Measurements from ENCODE around the gene BICDL2. TPM values are rescaled to one million over a fixed set of nuclear protein-coding genes. Genes with fewer than 3 reads are reported as not detected.
A peak's percentile ranks its signal among the peaks of the same experiment; 100 is the strongest.
"Not testable (repeated sequence)": the region's sequence is repeated elsewhere in the genome, so short reads cannot be mapped to it uniquely, and the experiment has no call there.

Gene BICDL2, protein sequence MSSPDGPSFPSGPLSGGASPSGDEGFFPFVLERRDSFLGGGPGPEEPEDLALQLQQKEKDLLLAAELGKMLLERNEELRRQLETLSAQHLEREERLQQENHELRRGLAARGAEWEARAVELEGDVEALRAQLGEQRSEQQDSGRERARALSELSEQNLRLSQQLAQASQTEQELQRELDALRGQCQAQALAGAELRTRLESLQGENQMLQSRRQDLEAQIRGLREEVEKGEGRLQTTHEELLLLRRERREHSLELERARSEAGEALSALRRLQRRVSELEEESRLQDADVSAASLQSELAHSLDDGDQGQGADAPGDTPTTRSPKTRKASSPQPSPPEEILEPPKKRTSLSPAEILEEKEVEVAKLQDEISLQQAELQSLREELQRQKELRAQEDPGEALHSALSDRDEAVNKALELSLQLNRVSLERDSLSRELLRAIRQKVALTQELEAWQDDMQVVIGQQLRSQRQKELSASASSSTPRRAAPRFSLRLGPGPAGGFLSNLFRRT
- 2.2 TPM for total RNA-seq (ENCODE audit: insufficient read depth, low replicate concordance)

DNA sequence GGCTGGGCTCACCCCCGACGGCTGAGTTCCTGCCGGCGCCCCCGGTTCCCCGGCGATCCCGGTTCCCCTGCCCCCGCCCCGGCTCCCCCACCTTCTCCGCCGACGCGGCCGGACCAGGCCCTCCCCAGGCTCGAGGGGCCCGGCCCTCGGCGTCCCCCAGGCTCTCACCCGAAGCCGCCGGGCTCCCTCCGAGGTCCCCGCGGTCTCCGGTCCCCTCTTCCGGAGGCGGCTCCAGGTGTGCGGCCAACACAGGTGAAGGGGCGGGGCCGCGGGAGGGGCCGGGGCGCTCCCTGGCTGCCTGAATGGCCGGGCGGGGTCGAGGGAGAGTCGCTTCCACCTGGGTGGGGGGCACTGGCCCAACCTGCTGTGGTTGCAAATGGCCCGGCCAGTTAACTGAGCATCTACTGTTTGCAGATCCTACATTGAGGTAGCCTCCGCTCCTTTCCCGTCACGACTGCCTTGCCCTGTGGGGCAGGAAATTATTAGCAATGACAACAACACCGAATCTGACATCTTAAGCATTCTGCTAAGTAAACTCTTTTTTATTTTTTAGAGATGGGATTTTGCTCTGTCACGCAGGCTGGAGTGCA, at the start of gene BICDL2:
TSS of gene BICDL2 (minus strand) at position 219 of the 590 bp plus-strand sequence. CDS start 1,448 bp downstream, outside the sequence.
- DNase-seq (ENCODE audit: low spot score): no peak

DNA sequence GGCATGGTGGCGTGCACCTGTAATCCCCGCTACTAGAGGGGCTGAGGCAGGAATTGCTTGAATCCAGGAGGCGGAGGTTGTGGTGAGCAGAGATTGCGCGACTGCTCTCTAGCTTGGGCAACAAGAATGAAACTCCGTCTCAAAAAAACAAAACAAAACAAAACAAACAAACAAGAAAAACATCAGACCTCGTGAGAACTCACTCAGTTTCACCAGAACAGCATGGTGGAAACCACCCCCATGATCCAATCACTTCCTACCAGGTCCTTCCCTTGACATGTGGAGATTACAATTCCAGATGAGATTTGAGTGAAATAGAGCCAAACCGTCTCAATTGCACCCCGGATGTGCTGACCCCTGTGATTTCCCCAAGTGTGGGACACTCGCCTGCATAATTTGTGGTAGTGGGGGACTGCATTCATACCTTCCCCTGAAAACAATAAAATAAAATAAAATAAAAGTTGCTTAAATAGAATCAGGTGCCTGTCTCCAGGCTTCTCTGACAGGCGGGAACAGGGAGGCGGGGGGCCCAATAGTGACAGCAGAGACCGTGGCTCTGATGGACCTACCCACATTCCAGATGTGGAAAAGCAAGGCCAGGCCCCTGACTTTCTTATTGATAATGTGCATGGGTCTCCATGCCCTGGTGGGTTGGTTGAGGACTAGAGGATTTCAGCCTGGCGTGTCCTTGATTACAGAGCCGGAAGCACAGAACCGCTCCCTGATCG, 49.3 kb upstream of the BICDL2 start:
- no peak for DNase-seq (ENCODE audit: low spot score)

DNA sequence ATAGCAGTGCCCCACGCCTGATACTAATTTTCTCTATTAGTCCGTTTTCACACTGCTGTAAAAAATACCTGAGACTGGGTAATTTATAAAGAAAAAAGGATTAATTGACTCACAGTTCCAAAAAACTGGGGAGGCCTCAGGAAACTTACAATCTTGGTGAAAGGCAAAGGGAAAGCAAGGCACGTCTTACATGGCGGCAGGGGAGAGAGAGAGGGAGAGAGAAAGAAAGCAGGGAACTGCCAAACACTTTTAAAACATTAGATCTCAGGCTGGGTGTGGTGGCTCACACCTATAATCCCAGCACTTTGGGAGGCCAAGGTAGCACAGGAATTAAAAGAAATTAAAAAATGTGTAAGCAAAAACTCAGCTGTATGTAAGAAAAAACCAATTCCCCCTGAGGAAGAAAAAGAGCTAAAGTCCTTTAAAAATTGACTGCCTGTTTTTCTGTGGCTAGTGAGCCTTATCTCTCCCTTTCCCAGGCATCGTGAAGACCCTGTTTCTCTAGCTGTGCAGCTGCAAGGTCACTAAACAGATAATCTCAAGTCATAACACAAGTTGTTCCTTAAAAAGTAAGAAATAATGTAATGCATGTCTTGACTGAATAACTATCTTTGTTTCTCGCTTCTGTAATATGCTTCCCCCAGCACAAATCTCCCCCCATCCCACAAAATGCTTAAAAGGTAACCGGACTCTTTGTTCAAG, 48.4 kb upstream of the BICDL2 start:
- DNase-seq (ENCODE audit: low spot score): no peak

DNA sequence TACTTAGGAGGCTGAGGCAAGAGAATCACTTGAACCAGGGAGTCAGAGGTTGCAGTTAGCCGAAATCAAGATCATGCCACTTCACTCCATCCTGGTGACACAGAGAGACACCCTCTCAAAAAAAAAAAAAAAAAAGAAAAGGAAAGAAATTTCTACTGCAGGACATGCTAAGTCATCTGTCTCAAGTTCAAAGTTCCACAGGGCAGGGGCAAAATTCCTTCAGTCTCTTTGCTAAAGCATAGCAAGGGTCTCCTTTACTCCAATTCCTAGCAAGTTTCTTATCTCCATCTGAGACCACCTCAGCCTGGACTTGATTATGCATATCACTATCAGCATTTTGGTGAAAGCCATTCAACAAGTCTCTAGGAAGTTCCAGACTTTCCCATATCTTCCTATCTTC, 47.7 kb upstream of the BICDL2 start:
- no peak for DNase-seq (ENCODE audit: low spot score)

DNA sequence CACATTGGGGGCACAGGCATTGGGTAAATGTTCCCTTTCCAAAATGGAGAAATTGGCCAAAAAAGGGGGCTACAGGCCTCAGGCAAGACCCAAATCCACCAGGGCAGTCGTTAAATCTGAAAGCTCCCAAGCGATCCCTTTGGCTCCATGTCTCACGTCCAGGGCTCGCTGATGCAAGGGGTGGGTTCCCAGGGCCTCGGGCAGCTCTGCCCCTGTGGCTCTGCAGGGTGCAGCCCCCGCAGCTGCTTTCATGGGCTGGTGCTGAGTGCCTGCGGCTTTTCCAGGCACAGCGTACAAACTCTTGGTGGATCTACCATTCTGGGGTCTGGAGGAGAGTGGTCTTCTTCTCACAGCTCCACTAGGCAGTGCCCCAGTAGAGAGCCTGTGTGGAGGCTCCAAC, 46.7 kb upstream of the BICDL2 start:
- not testable (repeated sequence) for DNase-seq (ENCODE audit: low spot score)

DNA sequence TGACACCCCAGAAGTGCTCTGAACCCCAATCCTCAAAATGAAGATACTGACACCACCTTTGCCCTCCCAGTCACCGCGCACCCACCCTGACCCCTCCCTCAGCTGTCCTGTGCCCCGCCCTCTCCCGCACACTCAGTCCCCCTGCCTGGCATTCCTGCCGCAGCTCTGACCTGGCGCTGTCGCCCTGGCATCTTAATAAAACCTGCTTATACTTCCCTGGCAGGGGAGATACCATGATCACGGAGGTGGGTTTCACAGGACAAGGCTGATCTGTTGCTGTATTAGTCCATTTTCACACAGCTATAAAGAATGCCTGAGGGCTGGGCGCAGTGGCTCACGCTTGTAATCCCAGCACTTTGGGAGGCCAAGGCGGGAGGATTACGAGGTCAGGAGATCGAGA, 45.2 kb upstream of the BICDL2 start:
- DNase-seq (ENCODE audit: low spot score): not testable (repeated sequence)

DNA sequence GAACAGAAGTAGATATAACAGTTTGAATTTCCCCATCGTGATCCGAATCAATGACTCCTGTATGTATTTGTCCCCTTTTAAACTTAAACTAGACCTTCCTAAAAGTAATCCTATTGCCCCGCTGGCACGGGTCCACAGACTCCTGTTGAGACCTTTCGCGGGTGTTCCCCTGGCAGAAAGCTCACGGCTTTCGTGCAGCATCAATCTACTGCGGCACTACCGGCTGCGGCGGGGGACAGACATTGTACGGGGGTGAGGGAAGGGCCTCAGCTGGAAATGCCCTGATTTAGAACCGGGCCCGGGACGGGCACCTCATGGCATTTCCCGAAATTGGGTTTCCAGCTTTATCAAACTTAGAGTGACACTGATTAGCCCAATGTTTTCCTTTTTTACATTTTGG, 43.3 kb upstream of the BICDL2 start:
- DNase-seq (ENCODE audit: low spot score): no peak

DNA sequence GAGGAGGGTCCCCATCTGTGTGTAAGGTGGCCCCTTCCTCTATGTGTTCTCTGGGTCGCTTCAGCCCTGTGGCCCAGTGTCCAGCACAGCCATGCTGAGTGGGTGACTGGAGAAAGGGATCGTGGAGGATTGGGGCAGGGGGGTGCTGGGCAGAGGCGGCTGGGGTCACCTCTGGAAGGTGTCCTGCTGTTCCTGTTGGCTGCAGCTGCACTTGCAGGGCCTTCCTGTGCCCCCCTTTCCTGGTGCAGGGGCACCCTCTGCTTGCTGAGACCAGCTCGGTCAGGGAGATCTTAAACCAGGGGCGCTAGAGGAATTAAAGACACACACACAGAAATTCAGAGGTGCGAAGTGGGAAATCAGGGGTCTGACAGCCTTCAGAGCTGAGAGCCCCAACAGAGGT, 39.8 kb upstream of the BICDL2 start:
- DNase-seq (ENCODE audit: low spot score): no peak

DNA sequence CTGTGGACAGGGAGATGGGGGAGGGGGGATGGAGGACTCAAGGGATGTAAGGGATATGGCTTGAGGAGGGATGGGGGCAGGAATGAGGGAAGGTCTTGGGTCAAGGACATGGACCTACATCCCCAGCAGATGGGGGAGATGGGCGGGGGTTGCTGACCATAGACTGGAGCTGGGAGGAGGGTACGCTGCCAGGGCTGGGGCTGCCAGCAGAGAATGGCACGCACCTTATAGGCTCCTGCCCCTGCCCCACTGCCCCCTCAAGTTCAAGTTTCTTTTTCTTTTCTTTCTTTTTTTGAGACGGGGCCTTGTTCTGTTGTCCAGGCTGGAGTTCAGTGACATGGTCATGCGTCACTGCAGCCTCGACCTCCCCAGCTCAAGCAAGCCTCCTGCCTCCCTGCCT, 39.2 kb upstream of the BICDL2 start:
- not testable (repeated sequence) for DNase-seq (ENCODE audit: low spot score)

DNA sequence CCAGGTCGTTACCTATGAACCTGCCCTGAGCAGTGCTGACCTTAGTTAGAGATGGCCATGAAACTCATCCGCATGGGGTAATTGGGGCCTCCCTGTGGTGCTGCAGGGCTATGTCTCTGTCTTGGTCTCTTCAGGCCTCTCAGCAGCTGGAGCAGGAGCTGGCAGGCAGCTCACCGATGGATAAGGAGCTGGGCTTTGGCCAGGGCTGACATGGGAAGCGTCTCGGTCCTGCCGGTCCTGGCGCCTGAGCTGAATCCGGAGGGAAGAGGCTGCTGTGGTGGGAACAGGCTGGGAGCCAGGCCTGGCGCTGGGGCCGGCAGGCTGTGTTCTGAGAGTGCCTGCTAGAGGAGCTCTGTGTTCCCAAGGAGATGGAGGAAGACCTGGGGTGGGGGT, 38.8 kb upstream of the BICDL2 start:
- peak; percentile 69 for DNase-seq (ENCODE audit: low spot score)

DNA sequence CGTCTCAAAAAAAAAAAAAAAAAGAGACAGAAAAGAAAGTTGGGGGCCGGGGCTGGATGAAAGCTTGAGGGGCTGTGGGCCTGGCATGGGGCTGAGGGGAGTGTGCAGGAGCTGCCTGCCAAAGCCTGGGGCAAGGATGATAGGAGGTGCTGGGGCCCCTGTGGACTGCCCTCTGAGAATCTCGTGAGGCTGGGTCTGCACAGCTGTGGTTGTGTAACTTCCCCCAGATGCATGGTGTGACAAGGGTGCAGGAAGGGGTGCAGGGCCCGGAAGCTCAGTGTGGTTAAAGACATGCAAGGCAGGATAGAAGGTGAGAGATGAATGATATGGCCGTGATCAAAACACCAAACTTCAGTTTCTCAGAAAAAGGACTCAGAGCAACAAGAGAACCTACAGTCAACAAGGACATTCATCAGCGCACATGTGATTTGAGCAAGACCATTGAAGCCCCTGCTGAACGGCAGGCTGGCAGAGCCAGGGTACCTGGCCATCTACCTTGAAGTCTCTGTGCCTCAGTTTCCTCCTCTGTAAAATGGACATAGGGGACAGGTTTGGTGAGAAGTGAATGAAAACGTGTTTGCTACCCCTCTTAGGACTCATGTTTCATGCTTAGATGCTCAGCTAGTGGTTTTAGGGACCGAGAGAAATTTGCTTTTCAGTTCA, 38.2 kb upstream of the BICDL2 start:
- no peak for DNase-seq (ENCODE audit: low spot score)

DNA sequence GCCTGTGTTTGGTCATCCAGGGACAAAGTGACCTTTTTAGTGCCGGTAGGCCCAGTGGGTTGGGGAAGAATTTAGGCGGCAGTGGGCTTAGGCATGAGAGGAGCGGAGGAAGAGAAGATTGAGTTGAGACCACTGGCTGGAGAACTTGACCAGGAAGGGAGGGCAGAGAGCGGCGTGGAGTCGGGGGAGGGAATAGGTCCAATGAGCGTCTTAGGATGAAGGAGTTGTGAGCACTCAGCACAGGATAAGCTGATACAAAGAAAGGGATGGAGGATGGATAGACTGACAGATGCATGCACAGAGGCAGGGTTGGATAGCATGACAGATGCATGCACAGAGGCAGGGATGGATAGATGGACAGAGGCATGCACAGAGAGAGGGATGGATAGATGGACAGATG, 36.7 kb upstream of the BICDL2 start:
- DNase-seq (ENCODE audit: low spot score): no peak

DNA sequence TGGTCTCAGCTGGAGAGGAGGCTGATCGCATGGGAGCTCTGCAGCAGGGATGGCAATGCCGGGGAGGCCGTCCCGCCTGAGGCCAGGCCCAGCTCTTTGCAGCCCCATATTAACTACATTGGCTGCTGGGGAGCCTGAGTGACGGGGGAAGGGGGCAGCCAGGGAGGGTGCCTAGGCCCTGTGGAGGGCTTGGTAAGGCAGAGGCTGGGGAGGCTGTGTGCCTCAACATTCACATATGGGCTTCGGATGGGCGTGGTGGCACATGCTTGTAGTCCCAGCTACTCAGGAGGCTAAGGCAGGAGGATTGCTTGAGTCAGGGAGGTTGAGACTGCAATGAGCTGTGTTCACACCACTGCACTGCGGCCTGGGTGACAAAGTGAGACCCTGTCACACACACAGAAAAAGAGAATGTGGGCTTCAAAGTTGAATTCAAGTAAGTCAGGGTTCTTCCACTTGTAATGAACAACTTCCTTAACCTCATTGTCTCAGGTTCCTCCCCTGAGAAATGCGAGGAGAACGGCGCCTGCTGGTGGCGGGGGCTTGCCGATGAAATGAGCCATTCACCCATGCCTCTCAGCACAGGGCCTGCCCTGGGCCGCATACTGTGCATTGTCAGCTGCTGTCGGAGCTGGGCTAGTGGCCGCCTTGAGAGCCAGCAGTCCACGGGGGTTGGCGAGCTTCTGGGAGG, 36.0 kb upstream of the BICDL2 start:
- DNase-seq (ENCODE audit: low spot score): not testable (repeated sequence)

DNA sequence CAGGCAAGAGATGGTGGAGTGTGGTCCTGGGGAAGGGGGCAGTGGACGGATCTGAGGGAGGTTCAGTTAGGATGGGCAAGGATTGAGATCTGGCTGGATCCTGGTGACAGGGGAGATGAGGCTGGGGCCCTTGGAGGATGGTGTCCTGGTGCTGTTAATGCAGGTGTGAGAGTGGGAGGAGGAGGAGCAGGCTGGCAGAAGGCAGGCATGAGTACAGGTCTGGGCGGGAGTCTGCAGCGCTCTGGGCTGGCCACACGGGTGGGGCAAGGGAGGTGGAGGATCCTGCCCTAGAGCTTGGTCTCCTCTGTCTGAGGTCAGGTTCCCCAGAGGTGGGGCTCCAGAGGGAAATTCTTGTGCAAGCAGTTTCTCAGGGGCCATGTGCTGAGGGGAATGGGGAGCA, 35.4 kb upstream of the BICDL2 start:
- not testable (repeated sequence) for DNase-seq (ENCODE audit: low spot score)

DNA sequence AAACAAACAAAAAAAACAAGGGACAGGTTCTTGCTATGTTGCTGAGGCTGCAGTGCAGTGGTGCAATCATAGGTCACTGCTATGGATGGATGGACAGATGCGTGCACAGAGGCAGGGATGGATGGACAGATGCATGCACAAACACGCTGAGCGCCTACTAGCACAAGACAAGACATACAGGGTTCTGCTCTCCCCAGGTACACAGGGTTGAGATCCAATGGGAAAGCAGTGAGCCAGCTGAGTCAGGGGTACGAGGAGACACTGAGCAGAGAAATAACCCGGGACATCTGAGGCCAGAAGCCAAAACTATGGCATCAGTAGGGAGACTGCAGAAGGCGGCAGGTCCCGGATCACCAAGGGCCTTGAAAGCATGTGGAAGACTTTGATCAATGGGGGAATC, 34.9 kb upstream of the BICDL2 start:
- no peak for DNase-seq (ENCODE audit: low spot score)

DNA sequence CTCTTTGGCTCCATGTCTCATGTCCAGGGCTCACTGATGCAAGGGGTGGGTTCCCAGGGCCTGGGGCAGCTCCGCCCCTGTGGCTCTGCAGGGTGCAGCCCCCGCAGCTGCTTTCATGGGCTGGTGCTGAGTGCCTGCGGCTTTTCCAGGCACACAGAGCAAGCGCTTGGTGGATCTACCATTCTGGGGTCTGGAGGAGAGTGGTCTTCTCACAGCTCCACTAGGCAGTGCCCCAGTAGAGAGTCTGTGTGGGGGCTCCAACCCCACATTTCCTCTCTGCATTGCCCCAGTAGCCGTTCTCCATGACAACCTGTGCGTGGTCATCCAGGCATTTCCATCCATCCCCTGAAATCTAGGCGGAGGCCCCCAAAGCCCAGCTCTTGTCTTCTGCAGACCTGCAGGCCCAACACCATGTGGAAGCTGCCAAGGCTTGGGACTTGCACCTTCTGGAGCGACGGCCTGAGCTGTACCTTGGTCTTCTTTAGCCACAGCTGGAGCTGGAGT, 33.9 kb upstream of the BICDL2 start:
- no peak for DNase-seq (ENCODE audit: low spot score)

DNA sequence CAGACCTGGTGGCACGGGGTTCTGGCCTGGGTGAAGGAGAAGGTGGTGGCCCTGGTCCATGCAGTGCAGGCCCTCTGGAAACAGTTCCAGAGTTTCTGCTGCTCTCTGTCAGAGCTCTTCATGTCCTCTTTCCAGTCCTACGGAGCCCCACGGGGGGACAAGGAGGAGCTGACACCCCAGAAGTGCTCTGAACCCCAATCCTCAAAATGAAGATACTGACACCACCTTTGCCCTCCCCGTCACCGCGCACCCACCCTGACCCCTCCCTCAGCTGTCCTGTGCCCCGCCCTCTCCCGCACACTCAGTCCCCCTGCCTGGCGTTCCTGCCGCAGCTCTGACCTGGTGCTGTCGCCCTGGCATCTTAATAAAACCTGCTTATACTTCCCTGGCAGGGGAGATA, 32.4 kb upstream of the BICDL2 start:
- DNase-seq (ENCODE audit: low spot score): not testable (repeated sequence)

DNA sequence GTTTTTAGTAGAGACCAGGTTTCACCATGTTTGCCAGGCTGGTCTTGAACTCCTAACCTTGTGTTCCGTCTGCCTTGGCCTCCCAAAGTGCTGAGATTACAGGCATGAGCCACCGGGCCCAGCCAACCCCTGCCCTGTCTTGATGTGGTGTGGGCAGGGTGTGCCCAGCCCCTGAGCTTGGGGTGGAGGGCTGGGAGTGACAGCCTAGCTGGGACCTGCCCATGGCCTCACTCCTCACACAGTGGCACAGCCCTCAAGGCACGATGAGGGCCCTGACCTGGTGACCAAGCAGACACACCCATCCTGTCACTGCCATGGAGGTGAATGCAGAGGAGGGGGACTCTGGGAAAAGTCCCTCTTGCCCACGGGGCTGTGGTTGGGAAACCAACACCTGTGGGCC, 31.7 kb upstream of the BICDL2 start:
- no peak for DNase-seq (ENCODE audit: low spot score)

DNA sequence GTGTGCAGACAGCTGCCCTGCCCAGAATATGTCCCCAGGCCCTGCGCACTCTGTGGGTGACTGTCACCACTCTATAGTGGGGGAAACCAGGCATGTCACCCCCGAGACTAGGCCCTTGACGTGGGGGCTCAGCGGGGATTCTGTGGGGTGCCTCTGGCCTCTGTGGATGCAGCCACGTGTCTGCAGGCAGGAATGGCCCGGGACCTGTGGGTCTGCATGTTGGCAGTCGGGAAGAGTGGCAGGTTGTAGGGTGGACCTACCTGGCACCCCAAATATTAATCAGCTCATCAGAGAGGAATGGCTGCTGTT, 29.6 kb upstream of the BICDL2 start:
- DNase-seq (ENCODE audit: low spot score): no peak

DNA sequence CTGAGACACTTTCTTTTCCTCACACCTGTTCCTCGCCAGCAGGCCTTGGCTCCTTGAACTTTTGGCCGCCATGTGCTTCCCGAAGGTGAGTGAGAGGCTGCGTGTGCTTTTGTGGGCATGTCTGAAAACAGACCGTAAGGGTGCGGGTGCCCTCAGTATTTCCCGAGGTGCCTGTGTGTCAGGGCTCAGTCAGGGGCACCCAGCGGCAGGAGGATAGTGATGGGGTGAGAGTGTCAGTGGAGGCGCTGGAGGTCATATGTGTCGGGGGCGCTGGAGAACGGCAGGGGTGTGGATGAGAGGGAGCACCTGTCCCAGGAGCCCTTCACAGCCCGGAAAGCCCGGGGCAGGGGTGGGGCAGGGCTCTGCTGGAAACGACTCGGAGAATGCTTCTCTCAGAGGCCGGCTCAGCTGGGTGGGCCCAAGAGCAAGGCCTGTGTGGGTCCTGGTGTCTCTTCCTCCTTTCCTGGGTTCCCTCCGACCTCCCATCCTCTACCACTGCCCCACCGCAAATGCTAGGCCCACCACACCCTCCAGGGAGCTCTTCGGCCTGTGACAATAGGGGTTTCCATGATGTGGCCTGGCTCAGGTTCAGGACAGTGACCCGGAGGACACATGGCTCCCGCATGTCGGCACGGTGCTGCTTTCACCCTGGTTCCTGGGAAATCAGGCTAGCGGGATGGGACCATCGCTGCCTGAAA, 29.1 kb upstream of the BICDL2 start:
- no peak for DNase-seq (ENCODE audit: low spot score)
